ENCODE results near the gene OARD1.

DNA sequence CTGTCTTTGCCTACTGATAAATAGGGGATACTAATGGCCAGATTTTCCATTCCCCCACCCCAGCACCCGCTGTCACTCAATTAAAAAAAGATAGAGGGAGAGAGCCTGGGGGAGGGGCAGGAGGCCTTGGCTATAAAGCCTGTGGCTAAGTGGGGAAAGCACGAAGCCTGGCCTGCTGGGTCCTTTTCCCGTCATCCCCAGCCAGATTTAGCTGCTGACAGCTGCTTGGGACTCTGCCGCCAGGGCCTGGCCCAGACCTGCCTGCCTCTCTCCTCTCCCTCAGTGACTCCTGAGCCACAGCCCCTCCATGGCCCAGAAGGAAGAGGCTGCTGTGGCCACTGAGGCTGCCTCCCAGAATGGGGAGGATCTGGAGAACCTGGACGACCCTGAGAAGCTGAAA lies 19.1 kb downstream of the OARD1 start, which contains the start of gene APOBEC2:
- no peak for TF ChIP-seq YY1 (IDR thresholded peaks at IDR 0.05; ENCODE audit: insufficient read depth, insufficient read length)
- no peak for TF ChIP-seq SUZ12 (IDR thresholded peaks at IDR 0.05; ENCODE audit: extremely low read depth, insufficient read depth, insufficient read length)
- no peak for TF ChIP-seq ZNF274 (IDR thresholded peaks at IDR 0.05; ENCODE audit: low read depth, low read length)
